Measurements from ENCODE around the gene MELTF. TPM values are rescaled to one million over a fixed set of nuclear protein-coding genes. Genes with fewer than 3 reads are reported as not detected.

The MELTF gene
- total and polyA plus RNA-seq, 9 of the 15 experiments (the other 6 are each of a cell fraction or from before 2014, with no cell fraction given) = 0.35 to 10.5 (median 4.5) TPM

DNA sequence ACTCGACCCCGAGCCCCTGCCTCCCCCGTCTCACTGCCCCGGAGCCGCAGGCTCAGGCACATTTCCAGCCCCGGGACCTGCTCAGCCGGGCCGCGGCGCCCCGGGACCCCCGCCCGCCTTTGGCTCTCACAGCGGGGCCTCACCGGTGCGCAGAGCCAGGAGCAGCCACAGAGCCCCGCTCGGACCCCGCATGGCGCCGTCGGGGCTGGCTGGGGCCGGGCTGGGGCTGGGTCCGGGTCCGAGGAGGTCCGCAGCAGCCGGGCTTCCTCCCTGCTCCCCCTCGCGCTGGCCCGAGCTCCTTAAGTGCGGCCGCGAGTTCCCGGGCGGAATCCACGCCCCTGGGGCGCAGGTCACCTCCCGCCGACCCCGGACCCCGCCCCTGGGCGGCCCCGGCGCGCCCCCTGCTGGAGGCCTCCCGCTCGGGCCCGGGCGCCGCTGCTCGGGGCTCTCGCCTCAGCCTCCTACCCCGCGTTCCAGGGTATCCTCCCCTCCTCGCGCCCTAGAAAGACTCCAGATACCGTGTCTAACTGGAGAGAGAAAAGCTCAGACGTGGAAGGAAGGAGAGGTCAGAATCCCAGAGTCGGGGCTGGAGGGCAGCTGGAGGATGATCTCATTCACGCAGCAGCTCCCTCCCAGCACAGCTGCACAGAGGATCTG is at the start of gene MELTF (continued):
- TF ChIP-seq ATF3 (IDR thresholded peaks at IDR 0.05) (peak; percentile 47; the same call in 1 of the 2 replicates), ATF3 (CRISPR knock-in tag; conservative IDR thresholded peaks at IDR 0.05) (no peak), SMARCC2 (IDR thresholded peaks at IDR 0.05; ENCODE audit: low read depth) (no peak), ZNF583 (CRISPR knock-in tag; IDR thresholded peaks at IDR 0.05) (no peak), SLC30A9 (CRISPR knock-in tag; IDR thresholded peaks at IDR 0.05) (no peak), FIP1L1 (IDR thresholded peaks at IDR 0.05; ENCODE audit: low read depth, low read length, poor library complexity, severe bottlenecking) (peak; percentile 41), ADNP (tag; IDR thresholded peaks at IDR 0.05) (peak; percentile 93), ZFX (CRISPR knock-in tag; IDR thresholded peaks at IDR 0.05) (peak; percentile 82), ESRRA (IDR thresholded peaks at IDR 0.05; ENCODE audit: borderline replicate concordance, low read depth) (peak; percentile 57; the same call in 1 of the 2 replicates), NR3C1 (CRISPR knock-in tag; IDR thresholded peaks at IDR 0.05) (peak; percentile 78; the same call in 1 of the 2 replicates), U2AF2 (optimal IDR thresholded peaks at IDR 0.05; ENCODE audit: low read depth, low read length) (no peak), TCF7L2 (IDR thresholded peaks at IDR 0.05; ENCODE audit: low read depth, low read length) (no peak), MYBL2 (IDR thresholded peaks at IDR 0.05; ENCODE audit: low read depth) (no peak), MYBL2 (CRISPR knock-in tag; IDR thresholded peaks at IDR 0.05; ENCODE audit: borderline replicate concordance) (no peak)
- TF ChIP-seq, protein P1, sequence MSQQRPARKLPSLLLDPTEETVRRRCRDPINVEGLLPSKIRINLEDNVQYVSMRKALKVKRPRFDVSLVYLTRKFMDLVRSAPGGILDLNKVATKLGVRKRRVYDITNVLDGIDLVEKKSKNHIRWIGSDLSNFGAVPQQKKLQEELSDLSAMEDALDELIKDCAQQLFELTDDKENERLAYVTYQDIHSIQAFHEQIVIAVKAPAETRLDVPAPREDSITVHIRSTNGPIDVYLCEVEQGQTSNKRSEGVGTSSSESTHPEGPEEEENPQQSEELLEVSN (IDR thresholded peaks at IDR 0.05; ENCODE audit: borderline replicate concordance in 1 of 2, extremely low read depth in 1 of 2, insufficient read depth in 1 of 2, insufficient read length in 1 of 2, low read depth in 1 of 2, low read length in 1 of 2, poor library complexity in 1 of 2, severe bottlenecking in 1 of 2) = peak in 1 of 2 experiments; percentile 83
- TF ChIP-seq, protein P2, sequence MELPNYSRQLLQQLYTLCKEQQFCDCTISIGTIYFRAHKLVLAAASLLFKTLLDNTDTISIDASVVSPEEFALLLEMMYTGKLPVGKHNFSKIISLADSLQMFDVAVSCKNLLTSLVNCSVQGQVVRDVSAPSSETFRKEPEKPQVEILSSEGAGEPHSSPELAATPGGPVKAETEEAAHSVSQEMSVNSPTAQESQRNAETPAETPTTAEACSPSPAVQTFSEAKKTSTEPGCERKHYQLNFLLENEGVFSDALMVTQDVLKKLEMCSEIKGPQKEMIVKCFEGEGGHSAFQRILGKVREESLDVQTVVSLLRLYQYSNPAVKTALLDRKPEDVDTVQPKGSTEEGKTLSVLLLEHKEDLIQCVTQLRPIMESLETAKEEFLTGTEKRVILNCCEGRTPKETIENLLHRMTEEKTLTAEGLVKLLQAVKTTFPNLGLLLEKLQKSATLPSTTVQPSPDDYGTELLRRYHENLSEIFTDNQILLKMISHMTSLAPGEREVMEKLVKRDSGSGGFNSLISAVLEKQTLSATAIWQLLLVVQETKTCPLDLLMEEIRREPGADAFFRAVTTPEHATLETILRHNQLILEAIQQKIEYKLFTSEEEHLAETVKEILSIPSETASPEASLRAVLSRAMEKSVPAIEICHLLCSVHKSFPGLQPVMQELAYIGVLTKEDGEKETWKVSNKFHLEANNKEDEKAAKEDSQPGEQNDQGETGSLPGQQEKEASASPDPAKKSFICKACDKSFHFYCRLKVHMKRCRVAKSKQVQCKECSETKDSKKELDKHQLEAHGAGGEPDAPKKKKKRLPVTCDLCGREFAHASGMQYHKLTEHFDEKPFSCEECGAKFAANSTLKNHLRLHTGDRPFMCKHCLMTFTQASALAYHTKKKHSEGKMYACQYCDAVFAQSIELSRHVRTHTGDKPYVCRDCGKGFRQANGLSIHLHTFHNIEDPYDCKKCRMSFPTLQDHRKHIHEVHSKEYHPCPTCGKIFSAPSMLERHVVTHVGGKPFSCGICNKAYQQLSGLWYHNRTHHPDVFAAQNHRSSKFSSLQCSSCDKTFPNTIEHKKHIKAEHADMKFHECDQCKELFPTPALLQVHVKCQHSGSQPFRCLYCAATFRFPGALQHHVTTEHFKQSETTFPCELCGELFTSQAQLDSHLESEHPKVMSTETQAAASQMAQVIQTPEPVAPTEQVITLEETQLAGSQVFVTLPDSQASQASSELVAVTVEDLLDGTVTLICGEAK (IDR thresholded peaks at IDR 0.05) = peak; percentile 51; the same call in 1 of the 2 replicates
- TF ChIP-seq, protein P2 (CRISPR knock-in tag; IDR thresholded peaks at IDR 0.05) = no peak

Measured in K562 (cell line).